HG03095 (cell line): ENCODE measurements around the gene PPFIA4.
"Not testable (repeated sequence)": the region's sequence is repeated elsewhere in the genome, so short reads cannot be mapped to it uniquely, and the experiment has no call there.

Source experiments
- ATAC-seq: cut with Tn5 transposase; IDR thresholded peaks from one replicate; pipeline ENCODE4 v1.9.1; 2021; ENCODE audit warnings: moderate library complexity; ENCODE audit not compliant: unreplicated experiment

PPFIA4 gene

DNA sequence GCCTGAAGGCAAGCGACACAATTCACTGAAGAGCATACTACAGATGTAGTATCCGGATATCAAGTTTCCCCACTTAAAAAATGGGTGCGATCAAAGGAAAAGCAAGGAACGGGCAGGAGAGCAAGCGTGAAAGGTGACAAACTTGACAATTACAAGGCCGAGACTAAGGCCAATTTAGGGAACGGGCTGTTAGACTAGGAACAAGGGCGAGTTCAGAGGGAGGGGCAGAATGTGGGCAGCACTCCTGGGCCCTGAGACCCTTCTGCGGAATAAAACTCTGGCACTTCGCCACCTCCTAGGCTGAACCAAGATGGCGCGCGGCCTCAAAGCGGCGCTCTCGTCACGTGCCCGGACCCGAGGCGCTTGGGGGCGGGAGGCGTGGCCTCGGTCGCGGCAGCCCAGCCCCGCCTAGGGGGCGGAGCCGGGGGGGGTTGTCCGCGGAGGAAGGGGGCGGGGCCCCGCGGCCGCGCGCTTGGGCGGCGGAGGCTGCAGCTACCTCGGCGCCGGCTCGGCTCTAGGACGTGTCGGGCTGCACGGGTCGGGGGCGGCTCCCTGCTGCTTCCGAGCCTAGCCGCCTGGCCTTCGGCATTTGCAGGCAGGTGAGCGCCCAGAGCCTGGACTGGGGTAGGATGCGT is at the start of gene PPFIA4:
TSS of gene PPFIA4 (plus strand) at position 461 of the 635 bp plus-strand sequence. CDS start 12,518 bp downstream, outside the sequence.
- ATAC-seq = peak; percentile 62

DNA sequence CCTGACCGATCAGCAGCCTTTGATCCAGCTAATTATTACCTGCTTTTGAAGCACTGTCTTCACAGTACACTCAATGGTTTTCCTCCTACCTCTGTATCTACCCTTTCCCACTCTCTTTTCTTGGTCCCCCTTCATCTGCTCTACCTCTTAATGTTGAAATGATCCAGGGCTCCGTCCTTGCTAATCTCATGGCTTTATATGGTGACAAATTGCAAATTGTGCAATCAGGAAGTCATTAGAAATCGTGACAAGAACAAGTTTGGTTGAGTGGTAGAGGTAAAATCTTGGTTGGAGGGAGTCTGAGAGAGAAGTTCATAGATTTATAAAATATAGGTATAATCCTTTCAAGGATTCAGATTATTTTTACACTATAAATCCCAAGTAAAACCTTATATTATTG is 49.7 kb upstream of the PPFIA4 start:
- ATAC-seq = no peak

DNA sequence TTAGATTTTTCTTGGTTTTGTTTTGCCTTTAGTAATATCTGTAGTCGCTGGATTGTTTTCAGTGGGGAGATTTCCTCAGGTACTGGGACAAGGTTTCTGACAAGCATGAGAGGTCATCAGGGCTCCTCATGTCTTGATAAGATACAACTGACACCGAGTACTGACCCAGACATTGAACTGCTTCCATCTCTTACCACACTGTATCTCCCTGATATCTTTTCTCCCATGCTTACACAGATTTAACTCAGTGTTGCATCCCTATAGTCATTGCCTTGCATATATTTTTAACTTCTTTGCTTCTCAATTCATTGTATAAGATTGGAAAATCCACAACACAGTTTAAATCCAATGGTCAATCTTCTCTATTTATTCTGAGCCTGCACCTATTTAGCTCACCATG is 46.8 kb upstream of the PPFIA4 start:
- no peak for ATAC-seq

DNA sequence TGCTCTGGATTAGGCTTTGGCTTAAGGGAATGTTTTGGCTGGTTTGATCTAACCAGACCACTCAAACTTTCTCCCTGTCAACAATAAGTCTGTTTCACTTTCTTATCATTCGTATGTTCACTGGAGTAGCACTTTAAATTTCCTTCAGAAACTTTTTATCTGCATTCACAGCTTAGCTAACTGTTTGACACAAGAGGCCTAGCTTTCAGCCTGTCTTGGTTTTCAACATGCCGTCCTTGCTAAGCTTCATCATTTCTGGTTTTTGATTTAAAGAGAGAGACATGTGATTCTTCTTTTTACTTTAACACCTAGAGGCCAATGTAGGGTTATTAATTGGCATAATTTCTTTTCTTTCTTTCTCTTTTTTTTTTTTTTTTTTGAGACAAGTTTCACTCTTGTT is 44.4 kb upstream of the PPFIA4 start:
- ATAC-seq = no peak

DNA sequence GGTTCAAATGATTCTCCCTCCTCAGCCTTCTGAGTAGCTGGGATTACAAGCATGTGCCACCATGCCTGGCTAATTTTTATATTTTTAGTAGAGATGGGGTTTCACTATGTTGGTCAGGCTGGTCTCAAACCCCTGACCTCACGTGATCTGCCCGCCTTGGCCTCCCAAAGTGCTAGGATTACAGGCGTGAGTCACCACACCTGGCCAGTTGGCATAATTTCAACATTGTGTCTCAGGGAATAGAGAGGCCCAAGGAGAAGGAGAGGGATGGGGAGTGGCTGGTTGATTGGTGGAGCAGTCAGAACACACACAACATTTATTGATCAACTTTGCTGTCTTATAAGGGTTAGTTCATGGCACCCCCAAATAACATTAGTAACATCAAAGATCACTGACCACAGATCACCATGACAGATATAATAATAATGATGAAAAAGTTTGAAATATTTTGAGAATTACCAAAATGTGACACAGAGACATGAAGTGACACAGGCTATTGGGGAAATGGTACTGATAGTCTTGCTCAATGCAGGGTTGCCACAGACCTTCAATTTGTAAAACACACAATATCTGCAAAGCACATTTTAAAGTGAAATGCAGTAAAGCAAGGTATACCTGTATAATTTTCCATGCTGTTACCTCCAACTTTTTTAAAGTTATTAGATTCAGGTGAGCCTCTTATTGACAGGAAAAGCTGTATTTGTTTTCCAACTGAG is 43.4 kb upstream of the PPFIA4 start:
- no peak for ATAC-seq

DNA sequence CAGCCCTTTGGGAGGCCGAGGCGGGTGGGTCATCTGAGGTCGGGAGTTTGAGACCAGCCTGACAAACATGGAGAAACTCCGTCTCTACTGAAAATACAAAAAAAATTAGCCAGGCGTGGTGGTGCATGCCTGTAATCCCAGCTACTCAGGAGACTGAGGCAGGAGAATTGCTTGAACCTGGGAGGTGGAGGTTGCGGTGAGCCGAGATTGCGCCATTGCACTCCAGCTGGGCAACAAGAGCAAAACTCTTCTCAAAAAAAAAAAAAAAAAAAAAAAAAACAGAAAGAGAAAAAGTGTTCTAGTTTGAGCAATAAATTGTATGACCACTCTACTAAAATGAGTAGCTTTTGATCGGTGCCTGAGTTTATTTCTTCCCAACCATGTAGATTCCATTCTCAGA is 40.2 kb upstream of the PPFIA4 start:
- not testable (repeated sequence) for ATAC-seq

DNA sequence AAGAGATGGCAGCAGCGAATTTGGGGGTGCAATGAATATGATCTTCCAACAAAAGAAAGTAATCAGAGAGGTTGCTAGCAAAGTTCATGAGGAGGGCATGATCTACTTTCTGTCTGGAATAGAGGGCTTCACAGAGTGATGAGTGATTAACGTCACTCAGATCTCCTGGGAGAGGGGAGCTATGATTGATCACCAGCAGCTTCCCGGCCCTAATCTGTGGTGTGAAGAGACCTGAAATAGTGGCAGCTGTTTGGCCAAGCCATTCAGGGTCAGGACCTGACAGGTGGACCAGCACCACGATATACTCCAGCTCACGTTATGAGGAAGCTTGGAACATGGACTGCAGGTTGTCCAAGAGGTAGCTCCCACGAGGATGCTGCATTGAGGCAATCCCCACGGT is 39.0 kb upstream of the PPFIA4 start:
- no peak for ATAC-seq

DNA sequence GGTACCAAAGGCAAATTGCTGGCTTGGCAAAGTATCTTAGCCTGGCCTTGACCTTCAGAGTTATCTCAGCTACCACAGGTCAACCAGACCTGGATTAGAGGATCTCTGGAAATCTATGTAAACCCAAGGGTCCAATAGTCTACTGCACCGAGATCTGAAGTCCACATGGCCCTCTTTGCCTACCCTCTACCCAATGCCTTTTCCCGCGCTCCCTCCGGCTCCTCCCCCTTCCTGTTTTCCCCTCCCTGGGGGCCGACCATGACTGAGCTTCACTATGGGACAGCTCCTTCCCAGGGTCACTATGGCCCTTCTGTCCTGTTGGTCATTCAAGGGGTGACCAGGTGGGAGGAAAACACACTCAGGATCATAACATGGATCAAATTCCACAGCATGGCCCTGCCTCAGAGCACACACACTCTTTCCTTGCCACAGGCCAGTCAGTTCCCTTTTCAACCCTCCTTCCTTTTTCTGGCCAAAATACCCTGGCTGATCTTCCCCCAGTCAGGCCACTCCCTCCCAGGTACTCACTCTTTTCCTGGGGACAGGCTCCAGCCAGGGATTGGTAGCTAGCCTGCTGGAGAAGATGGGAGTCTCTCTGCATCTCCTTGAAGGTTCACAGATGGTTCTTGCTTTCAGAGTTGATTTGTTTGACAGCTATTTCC is 38.2 kb upstream of the PPFIA4 start:
- ATAC-seq = no peak

DNA sequence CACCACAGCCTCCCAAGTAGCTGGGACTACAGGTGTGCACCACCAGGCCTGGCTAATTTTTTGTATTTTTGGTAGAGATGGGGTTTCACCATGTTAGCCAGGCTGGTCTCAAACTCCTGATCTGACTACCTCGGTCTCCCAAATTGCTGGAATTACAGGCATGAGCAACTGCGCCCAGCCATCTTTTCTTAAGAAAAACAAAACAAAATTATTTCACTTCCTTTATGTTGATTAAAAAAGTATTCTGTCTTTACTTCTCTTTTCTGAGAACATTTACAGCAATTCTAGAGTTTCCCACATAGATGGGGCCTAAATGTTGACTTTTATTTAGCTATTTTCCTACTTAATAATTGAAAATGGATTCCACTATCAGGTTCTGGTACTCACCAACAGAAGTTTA is 36.4 kb upstream of the PPFIA4 start:
- ATAC-seq = no peak

DNA sequence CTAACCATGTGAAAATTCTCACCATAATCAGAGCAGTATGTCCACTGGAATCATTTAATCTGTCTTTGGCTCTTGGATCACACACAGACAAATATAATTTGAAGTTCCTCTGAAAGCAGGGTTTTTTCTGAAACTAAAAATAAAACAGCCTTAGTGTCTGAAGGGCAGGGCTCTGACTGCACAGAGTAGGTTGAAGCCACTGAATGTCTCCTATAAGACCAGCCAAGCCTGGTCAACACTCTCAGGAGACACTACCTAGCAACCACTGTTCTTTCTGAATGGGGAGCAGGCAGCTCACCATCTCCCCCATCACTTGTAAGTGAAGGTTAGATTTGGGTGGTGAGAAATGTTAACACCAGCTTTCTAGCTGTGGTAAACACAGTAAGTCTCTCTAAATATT is 35.2 kb upstream of the PPFIA4 start:
- ATAC-seq = no peak

DNA sequence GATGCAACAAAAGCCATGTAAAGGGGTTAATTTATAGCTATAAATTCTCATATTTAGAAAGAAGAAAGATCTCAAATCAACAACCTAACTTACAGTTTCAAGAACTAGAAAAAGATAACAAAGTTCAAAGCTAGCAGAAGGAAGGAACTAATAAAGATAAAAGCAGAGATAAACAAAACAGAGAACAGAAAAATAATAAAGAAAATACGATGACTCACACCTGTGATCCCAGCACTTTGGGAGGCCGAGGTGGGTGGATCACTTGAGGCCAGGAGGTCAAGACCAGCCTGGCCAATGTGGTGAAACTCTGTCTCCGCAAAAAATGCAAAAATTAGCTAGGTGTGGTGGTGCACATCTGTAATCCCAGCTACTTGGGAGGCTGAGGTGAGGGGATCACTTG is 31.5 kb upstream of the PPFIA4 start:
- ATAC-seq = no peak

DNA sequence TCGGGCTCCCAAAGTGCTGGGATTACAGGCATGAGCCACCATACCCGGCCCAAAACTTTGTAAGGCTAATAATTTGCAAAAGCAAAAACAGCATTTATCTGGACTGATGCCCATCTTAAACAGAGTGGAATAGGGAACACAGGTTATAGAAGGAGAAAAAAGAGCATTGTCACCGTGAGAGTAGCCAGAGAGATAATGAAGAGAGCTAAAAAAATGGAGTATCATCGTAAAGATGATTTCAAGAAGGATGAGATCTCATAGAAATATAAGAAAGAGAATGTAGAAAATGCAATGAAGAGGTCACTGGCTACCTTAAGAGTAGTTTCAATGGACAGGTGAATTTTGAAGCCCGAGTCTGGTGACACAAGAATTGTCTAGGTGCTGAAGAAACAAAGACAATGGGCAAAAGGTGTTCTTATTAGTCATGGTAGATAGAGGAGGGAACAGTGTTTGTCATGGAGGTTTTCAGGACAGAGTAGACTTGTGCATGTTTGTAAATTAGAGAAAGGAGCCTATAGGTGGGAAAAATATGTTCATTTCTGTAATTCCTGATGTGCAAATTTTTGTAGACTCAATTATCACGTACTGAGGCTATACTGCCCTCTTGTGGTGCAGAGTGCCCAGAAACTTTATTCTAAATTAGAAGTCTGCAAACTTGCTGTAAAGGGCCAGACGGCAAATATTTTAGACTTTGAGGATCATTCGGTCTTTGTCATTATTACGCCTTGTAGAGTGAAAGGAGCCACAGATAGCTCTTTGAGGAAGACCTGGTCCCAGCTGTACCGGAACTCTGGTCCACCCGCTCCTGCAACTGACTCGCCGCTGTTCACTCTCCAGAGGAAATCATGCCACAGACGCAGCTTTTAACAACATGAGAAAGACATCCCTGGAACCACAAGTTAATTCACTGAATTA is 27.2 kb upstream of the PPFIA4 start:
- ATAC-seq = no peak

DNA sequence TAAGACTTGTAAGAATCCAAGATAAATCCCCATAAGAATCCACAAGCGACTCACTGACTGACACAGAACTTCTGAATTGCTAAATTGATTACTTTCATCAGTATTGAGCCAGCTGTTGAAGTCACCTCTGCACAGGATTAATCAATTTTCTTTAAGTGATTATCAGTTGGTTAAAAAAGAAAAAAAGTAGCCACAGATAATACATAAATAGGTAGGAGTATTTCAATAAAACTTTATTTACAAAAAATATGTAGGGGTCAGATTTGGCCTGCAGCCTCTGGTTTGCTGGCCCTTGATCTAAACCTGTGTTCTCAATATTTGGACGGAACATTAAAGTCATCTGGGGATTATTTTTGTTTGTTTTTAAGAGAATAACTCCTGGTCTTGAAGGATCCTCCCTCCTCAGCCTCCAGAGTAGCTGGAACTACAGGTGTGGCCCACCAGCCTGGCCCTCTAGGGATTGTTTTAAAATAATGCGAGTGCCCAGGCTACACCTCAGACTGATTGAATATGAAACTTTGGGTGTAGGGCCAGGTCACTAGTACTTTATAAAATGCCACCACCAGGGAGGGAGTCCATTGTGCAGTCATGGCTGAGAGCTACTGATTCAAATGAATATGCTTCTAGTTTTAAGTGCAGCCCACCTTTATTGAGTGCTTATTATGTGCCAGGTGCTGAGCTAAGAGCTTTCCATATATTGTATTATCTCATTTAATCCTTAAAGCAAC is 25.9 kb upstream of the PPFIA4 start:
- ATAC-seq = no peak

DNA sequence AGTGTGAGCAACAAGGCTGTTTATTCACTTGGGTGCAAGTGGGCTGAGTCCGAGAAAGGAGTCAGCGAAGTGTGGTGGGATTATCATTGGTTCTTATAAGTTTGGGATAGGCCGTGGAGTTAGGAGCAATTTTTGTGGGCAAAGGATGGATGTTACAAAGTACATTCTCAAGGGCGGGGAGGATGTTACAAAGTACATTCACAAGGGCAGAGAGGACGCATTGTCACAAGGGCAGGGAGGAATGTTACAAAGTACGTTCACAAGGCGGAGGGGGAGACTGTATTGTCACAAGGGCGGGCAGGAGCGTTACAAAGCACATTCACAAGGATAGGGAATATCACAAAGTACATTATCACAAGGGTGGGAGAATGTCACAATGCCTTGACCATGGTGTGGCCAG is 24.3 kb upstream of the PPFIA4 start:
- ATAC-seq = no peak

DNA sequence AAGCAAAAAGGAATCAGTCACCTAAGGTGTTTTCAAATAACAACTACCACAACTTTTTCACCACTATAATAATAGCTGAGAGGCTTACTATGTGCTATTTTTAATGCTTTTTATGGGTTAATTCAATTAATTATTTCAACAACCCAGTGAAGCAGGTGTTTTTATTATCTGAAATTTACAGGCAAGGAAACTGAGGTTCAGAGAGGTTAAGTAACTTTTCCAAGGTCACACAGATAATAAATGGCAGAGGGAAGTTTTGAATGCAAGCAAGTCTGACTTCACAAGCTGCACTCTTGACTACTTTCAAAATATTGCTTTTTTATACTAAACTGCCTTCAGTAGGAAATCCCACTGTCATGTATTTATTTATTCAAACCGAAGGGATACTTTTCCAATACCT is 23.3 kb upstream of the PPFIA4 start:
- ATAC-seq = no peak

DNA sequence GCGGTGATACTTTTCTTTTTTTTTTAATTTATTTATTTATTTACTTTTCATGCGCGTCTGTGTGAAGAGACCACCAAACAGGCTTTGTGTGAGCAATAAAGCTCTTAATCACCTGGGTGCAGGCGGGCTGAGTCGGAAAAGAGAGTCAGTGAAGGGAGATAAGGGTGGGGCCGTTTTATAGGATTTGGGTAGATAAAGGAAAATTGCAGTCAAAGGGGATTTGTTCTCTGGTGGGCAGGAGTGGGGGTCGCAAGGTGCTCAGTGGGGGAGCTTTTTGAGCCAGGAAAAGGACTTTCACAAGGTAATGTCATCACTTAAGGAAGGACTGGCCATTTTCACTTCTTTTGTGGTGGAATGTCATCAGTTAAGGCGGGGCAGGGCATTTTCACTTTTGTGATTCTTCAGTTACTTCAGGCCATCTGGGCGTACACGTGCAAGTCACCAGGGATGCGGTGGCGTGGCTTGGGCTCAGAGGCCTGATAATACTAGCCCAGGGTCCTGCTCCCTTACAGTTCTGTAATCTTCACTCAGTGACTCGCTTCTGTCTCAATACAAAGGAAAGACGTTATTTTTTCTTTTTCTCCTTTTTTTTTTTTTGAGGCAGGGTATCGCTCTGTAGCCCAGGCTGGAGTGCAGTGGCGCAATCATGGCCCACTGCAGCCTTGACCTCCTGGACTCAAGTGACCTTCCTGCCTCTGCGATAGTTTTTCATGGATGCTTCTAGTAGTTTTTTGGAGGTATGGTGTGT is 20.7 kb upstream of the PPFIA4 start:
- ATAC-seq = not testable (repeated sequence)

DNA sequence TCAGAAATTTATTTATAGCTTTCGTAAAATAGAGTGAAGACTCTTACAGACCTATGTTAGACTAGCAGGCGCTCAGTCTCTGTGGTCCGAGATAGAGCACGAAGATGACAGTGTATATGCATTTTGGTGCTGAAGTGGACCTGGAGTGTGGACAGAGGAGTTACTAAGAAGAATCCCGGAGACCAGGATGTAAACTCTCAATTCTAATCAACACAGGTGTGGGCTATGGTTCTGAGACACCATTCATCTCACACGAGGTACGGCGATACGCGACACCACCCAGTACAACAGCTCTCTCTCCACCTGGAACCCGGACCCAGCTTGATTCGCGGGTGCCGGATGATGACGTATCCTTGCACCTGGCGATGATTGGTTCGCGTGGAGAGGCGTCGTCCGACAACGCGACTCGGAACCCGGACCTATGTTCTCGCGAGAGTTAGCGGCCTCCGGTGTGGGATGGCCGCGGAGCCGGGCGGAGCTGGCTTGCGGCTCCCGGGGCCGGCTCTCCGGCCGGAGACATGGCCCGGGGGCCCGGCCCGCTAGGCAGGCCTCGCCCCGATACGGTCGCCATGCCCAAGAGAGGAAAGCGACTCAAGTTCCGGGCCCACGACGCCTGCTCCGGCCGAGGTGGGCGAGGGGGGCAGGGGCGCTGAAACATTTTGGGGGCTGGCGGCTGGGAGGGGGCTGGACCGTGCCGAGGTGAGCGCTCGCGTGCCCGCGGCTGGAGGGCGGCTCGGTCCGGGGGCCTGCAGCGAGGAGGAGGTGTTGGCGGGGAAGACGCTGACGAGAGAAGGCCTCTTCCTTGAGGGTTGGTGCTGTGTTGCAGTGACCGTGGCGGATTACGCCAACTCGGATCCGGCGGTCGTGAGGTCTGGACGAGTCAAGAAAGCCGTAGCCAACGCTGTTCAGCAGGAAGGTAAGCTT is 19.1 kb upstream of the PPFIA4 start, which contains the start of gene TMEM183A:
TSS of gene TMEM183A (plus strand) at position 427 of the 924 bp plus-strand sequence. CDS start at position 519, 92 bp downstream.
- peak; percentile 95 for ATAC-seq

DNA sequence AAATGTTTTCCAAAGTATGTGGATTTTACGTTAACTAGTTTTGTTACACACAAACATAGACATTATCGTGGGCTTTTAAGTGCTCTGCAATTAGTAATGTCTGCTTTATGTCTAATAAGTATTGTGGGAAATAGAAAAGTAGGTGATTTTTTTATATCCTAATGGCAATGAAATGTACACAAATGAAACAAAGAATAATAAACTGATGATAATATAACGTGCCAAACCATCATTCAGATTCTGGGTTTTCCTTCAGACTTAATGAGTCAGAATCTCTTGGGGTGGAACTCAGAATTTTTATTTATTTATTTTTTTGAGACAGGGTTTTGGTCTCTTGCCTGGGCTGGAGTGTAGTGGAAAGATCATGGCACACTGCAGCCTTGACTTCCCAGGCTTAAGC is 17.1 kb upstream of the PPFIA4 start:
- ATAC-seq = no peak

DNA sequence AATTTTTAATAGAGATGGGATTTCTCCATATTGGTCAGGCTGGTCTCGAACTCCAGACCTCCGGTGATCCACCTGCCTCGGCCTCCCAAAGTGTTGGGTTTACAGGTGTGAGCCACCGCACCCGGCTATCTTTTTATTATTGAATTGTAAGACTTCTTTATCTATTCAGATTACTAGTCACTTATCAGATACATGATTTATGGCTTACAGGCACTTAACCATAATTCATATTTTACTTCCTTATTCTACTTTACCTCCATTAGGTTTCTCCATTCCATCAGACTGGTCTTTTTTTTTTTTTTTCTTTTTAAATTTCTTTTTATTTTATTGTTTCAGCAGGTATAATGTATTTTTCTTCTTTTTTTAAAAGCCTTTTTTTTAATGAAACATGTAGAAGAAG is 14.7 kb upstream of the PPFIA4 start:
- no peak for ATAC-seq
